HL-60 (cell line): Measurements from ENCODE around the gene SERPINB1.
"Not testable (repeated sequence)": the region's sequence is repeated elsewhere in the genome, so short reads cannot be mapped to it uniquely, and the experiment has no call there.

Experiments
- DNase-seq, 2 experiments: peaks; one replicate each; pipeline ENCODE4 v3.0.0-alpha.2; 2010 to 2020; ENCODE audit warnings: low read depth in 1 of 2, low spot score in 1 of 2
- H3K27ac ChIP-seq: fragments of 250-450 bp; sonication (Bioruptor Pico); replicated peaks from 2 replicates; pipeline ENCODE4 v1.5.1; 2020; ENCODE audit warnings: mild to moderate bottlenecking, moderate library complexity
- H3K27me3 ChIP-seq: fragments of 250-450 bp; sonication (Bioruptor Pico); 2 replicates; pipeline ENCODE4 v1.5.1; 2021; ENCODE audit warnings: mild to moderate bottlenecking, moderate library complexity; ENCODE audit not compliant: insufficient read depth, poor library complexity, severe bottlenecking
- H3K4me3 ChIP-seq: replicated peaks from 2 replicates; pipeline ENCODE4 v1.5.1; 2011; ENCODE audit warnings: mild to moderate bottlenecking, control low read depth, low read length; ENCODE audit not compliant: insufficient read depth
- CTCF ChIP-seq: IDR thresholded peaks from one replicate; pipeline ENCODE4 v1.5.1; 2011; ENCODE audit warnings: low read length, control low read depth, inconsistent platforms; ENCODE audit not compliant: insufficient read depth
- GABPA ChIP-seq: IDR thresholded peaks from 2 replicates; pipeline ENCODE4 v1.6.1; 2012; ENCODE audit warnings: low read depth
- POLR2AphosphoS5 ChIP-seq: IDR thresholded peaks from 2 replicates; pipeline ENCODE4 v1.6.1; 2012; ENCODE audit warnings: low read depth
- SPI1 ChIP-seq: IDR thresholded peaks from 2 replicates; pipeline ENCODE4 v1.6.1; 2012; ENCODE audit warnings: low read depth, mild to moderate bottlenecking, borderline replicate concordance
- TF ChIP-seq, protein P1 (sequence below): IDR thresholded peaks from 2 replicates; pipeline ENCODE4 v1.6.1; 2012; ENCODE audit warnings: low read depth; ENCODE audit not compliant: insufficient replicate concordance

SERPINB1 gene

DNA sequence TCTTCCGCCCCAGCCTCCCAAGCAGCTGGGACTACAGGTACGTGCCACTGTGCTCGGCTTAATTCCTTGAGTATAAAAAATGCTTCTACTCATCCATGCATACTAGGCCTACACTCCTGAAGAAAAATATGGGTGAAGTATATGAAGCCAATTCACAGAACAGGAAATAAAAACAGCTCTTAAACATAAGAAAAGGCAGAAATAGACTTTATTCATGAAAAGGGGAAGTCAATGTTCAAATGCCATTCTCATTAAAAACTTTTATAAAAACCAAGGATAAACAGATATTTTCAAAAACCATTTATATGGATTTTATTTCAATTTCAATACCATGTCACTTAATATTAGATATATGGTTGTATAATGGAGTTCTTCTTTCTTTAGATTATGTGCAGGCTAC, 43.1 kb upstream of the SERPINB1 start:
- TF ChIP-seq POLR2AphosphoS5 (no peak), GABPA (no peak), SPI1 (peak; percentile 84), CTCF (no peak)
- TF ChIP-seq, protein P1, sequence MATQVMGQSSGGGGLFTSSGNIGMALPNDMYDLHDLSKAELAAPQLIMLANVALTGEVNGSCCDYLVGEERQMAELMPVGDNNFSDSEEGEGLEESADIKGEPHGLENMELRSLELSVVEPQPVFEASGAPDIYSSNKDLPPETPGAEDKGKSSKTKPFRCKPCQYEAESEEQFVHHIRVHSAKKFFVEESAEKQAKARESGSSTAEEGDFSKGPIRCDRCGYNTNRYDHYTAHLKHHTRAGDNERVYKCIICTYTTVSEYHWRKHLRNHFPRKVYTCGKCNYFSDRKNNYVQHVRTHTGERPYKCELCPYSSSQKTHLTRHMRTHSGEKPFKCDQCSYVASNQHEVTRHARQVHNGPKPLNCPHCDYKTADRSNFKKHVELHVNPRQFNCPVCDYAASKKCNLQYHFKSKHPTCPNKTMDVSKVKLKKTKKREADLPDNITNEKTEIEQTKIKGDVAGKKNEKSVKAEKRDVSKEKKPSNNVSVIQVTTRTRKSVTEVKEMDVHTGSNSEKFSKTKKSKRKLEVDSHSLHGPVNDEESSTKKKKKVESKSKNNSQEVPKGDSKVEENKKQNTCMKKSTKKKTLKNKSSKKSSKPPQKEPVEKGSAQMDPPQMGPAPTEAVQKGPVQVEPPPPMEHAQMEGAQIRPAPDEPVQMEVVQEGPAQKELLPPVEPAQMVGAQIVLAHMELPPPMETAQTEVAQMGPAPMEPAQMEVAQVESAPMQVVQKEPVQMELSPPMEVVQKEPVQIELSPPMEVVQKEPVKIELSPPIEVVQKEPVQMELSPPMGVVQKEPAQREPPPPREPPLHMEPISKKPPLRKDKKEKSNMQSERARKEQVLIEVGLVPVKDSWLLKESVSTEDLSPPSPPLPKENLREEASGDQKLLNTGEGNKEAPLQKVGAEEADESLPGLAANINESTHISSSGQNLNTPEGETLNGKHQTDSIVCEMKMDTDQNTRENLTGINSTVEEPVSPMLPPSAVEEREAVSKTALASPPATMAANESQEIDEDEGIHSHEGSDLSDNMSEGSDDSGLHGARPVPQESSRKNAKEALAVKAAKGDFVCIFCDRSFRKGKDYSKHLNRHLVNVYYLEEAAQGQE, result no peak
- Histone ChIP-seq H3K27ac (no peak overlapping the region), H3K4me3 (no peak overlapping the region), H3K27me3 (no peaks in the 10 kb centered on the region)
- DNase-seq, result no peak

GRCh38 chr6:2883673-2884072, 42.0 kb upstream of the SERPINB1 start:
- Histone ChIP-seq H3K4me3 (no peak overlapping the region), H3K27ac (no peak overlapping the region), H3K27me3 (peaks cover 3% of the 10 kb centered on the region)
- DNase-seq, result no peak
- no peak for TF ChIP-seq SPI1

DNA sequence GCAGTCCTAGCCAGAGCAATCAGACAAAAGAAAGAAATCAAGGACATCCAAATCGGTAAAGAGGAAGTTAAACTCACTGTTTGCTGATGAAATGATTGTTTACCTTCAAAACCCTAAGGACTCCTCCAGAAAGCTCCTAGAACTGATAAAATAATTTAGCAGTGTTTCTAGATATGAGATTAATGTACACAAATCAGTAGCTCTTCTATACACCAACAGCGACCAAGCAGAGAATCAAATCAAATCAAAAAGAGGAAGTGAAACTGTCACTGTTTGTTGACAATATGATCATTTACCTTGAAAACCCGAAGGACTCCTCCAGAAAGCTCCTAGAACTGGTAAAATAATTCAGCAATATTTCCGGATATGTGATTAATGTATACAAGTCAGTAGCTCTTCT, 39.8 kb upstream of the SERPINB1 start:
- TF ChIP-seq POLR2AphosphoS5, result no peak
- peak; percentile 80 for TF ChIP-seq SPI1
- H3K4me3 ChIP-seq, result no peak overlapping the region
- H3K27ac ChIP-seq, result no peak overlapping the region
- H3K27me3 ChIP-seq, result peaks cover 3% of the 10 kb centered on the region
- DNase-seq, result no peak

DNA sequence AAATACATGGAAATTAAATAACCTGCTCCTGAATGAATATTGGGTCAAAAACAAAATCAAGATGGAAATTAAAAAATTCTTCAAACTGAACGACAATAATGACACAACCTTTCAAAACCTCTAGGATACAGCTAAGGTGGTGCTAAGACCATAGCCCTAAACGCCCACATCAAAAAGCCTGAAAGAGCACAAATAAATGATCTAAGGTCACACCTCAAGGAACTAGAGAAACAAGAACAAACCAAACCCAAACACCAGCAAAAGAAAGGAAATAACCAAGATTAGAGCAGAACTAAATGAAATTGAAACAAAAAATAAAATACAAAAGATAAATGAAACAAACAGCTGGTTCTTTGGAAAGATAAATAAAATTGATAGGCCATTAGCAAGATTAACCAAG, 38.5 kb upstream of the SERPINB1 start:
- H3K4me3 ChIP-seq, H3K27me3 ChIP-seq, DNase-seq, H3K27ac ChIP-seq: not testable (repeated sequence)

DNA sequence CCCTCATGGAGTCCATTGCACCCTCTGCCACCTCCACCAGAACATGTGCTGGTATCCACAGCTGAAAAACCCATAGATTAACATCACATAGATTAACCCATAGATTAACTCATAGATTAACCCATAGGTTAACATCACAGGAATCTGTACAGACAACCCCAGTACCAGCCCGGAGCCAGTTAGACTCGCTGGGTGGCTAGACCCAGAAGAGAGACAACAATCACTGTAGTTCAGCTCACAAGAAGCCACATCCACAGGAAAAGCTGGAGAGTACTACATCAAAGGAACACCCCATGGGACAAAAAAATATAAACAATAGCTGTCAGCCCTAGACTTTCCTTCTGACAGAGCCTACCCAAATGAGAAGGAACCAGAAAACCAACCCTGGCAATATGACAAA, 36.3 kb upstream of the SERPINB1 start:
- DNase-seq, result no peak
- TF ChIP-seq CTCF (no peak), POLR2AphosphoS5 (no peak), SPI1 (no peak), GABPA (no peak)
- TF ChIP-seq, protein P1, result no peak
- no peak overlapping the region for H3K4me3 ChIP-seq
- H3K27me3 ChIP-seq, result peaks cover 3% of the 10 kb centered on the region
- H3K27ac ChIP-seq, result no peak overlapping the region
